ENCODE measurements around the gene RCC2.

- no peak for TF ChIP-seq CTCF (conservative IDR thresholded peaks at IDR 0.05; ENCODE audit: low read depth, low read length)
- TF ChIP-seq EZH2phosphoT487 (IDR thresholded peaks at IDR 0.05; ENCODE audit: borderline replicate concordance, low read length) = no peak
Measured at GRCh38 chr1:17409391-17409811, 30.1 kb downstream of the RCC2 start.

All from PC-3 (cell line).